Activated T-cell treated with anti-CD3 and anti-CD28 coated beads, Interleukin-2, amount 50 U/mL, for 72 hours (primary cell): ENCODE results near the gene CDC42EP3. TPM values are rescaled to one million over a fixed set of nuclear protein-coding genes. Genes with fewer than 3 reads are reported as not detected.
A peak's percentile ranks its signal among the peaks of the same experiment; 100 is the strongest.

Experiments
- ATAC-seq, 2 donors: fragments of 150-1000 bp; cut with Tn5 transposase; replicated peaks in 1 of 2; 2 replicates each; pipeline ENCODE4 v1.10.0; 2021; ENCODE audit warnings: moderate library complexity in 2 of 2, mild to moderate bottlenecking in 1 of 2
- DNase-seq, 2 donors: peaks; one replicate each; pipeline ENCODE4 v3.0.0; 2021 to 2022; ENCODE audit warnings: mixed read lengths in 1 of 2
- H3K27ac Mint-ChIP-seq: one replicate; pipeline ENCODE4 v1.8.0; 2022; ENCODE audit warnings: mild to moderate bottlenecking, moderate library complexity, mixed read lengths
- H3K27me3 Mint-ChIP-seq: one replicate; pipeline ENCODE4 v1.8.0; 2022; ENCODE audit warnings: low read depth, mixed read lengths
- H3K36me3 Mint-ChIP-seq, 2 donors: one replicate each; pipeline ENCODE4 v1.8.0; 2022; ENCODE audit warnings: mixed read lengths in 2 of 2, mild to moderate bottlenecking in 1 of 2; ENCODE audit not compliant: insufficient read depth in 2 of 2
- H3K4me1 Mint-ChIP-seq: one replicate; pipeline ENCODE4 v1.8.0; 2022; ENCODE audit warnings: low read depth, mixed read lengths
- H3K4me3 Mint-ChIP-seq, 2 donors: one replicate each; pipeline ENCODE4 v1.8.0; 2022; ENCODE audit warnings: mild to moderate bottlenecking in 2 of 2, mixed read lengths in 2 of 2, moderate library complexity in 2 of 2
- H3K9me3 Mint-ChIP-seq, 2 donors: one replicate each; pipeline ENCODE4 v1.8.0; 2022; ENCODE audit warnings: mixed read lengths in 2 of 2
- total RNA-seq, 2 donors: library from RNA; stranded (reverse); gene quantifications; one replicate each; pipeline ENCODE4 v1.2.3, GENCODE V29; 2022

Gene CDC42EP3
- total RNA-seq, 2 donors from 2014 or later: 27.0 to 28.9 TPM

- peaks cover 2 to 5% of the 10 kb centered on the region in 2 donors for H3K9me3 Mint-ChIP-seq
- peaks cover 89% of the 10 kb centered on the region for H3K4me1 Mint-ChIP-seq
- H3K27ac Mint-ChIP-seq: peak overlapping the region; percentile 76
- peaks cover 0 to 3% of the 10 kb centered on the region in 2 donors for H3K36me3 Mint-ChIP-seq
- peak; percentile 59 to 64 for DNase-seq
- peak; percentile 57 to 62 for ATAC-seq
- peak overlapping the region; percentile 62 to 94 for H3K4me3 Mint-ChIP-seq
- no peaks in the 10 kb centered on the region for H3K27me3 Mint-ChIP-seq
Observed at GRCh38 chr2:37625796-37626571, 45.5 kb downstream of the CDC42EP3 start.

GRCh38 chr2:37625156-37625555 is 46.3 kb downstream of the CDC42EP3 start:
- H3K9me3 Mint-ChIP-seq: peaks cover 2 to 5% of the 10 kb centered on the region in 2 donors
- H3K4me1 Mint-ChIP-seq: peaks cover 87% of the 10 kb centered on the region
- peak overlapping the region; percentile 62 to 94 for H3K4me3 Mint-ChIP-seq
- ATAC-seq: no peak
- H3K27ac Mint-ChIP-seq: peak overlapping the region; percentile 76
- peaks cover 0 to 3% of the 10 kb centered on the region in 2 donors for H3K36me3 Mint-ChIP-seq
- H3K27me3 Mint-ChIP-seq: no peaks in the 10 kb centered on the region
- no peak for DNase-seq

- H3K36me3 Mint-ChIP-seq: peaks cover 0 to 3% of the 10 kb centered on the region in 2 donors
- DNase-seq: peak; percentile 48 to 57
- peak; percentile 75 to 77 for ATAC-seq
- peaks cover 85% of the 10 kb centered on the region for H3K4me1 Mint-ChIP-seq
- H3K27ac Mint-ChIP-seq: peak overlapping the region; percentile 72
- H3K4me3 Mint-ChIP-seq: peak overlapping the region; percentile 62 to 94
- peaks cover 2 to 5% of the 10 kb centered on the region in 2 donors for H3K9me3 Mint-ChIP-seq
- no peaks in the 10 kb centered on the region for H3K27me3 Mint-ChIP-seq
Observed at GRCh38 chr2:37623971-37624900, 47.2 kb downstream of the CDC42EP3 start.

- no peaks in the 10 kb centered on the region for H3K27me3 Mint-ChIP-seq
- ATAC-seq: peak; percentile 30 to 36
- peaks cover 80% of the 10 kb centered on the region for H3K4me1 Mint-ChIP-seq
- DNase-seq: no peak
- peaks cover 2 to 5% of the 10 kb centered on the region in 2 donors for H3K9me3 Mint-ChIP-seq
- H3K36me3 Mint-ChIP-seq: peaks cover 0 to 3% of the 10 kb centered on the region in 2 donors
- peak overlapping the region; percentile 72 for H3K27ac Mint-ChIP-seq
- peak overlapping the region; percentile 62 to 94 for H3K4me3 Mint-ChIP-seq
Observed at GRCh38 chr2:37623406-37623805, 48.0 kb downstream of the CDC42EP3 start.

GRCh38 chr2:37622450-37623100 is 48.9 kb downstream of the CDC42EP3 start:
- Mint-ChIP-seq H3K9me3 (peaks cover 5% of the 10 kb centered on the region in 2 donors), H3K36me3 (peaks cover 0 to 3% of the 10 kb centered on the region in 2 donors), H3K4me3 (peak overlapping the region; percentile 62 to 94), H3K27ac (peak overlapping the region; percentile 72), H3K4me1 (peaks cover 77% of the 10 kb centered on the region), H3K27me3 (no peaks in the 10 kb centered on the region)
- no peak for DNase-seq
- ATAC-seq: peak; percentile 7

- Mint-ChIP-seq H3K36me3 (peaks cover 0 to 6% of the 10 kb centered on the region in 2 donors), H3K9me3 (peaks cover 5 to 8% of the 10 kb centered on the region in 2 donors), H3K4me1 (peaks cover 76% of the 10 kb centered on the region), H3K4me3 (no peak overlapping the region), H3K27me3 (no peaks in the 10 kb centered on the region), H3K27ac (no peak overlapping the region)
- no peak for ATAC-seq
- DNase-seq: no peak
Observed at GRCh38 chr2:37621199-37621598, 50.2 kb downstream of the CDC42EP3 start.

- Mint-ChIP-seq H3K27me3 (no peaks in the 10 kb centered on the region), H3K27ac (peak overlapping the region; percentile 18), H3K36me3 (peaks cover 0 to 6% of the 10 kb centered on the region in 2 donors), H3K9me3 (peaks cover 5 to 8% of the 10 kb centered on the region in 2 donors), H3K4me3 (peak overlapping the region in 1 of 2 donors; percentile 8), H3K4me1 (peaks cover 76% of the 10 kb centered on the region)
- ATAC-seq: no peak
- DNase-seq: no peak
Observed at GRCh38 chr2:37619959-37620300, 51.5 kb downstream of the CDC42EP3 start.

GRCh38 chr2:37619230-37619958 is 52.0 kb downstream of the CDC42EP3 start:
- no peaks in the 10 kb centered on the region for H3K27me3 Mint-ChIP-seq
- H3K4me3 Mint-ChIP-seq: peak overlapping the region; percentile 8 to 10
- peaks cover 5 to 8% of the 10 kb centered on the region in 2 donors for H3K9me3 Mint-ChIP-seq
- no peak for DNase-seq
- ATAC-seq: no peak
- H3K36me3 Mint-ChIP-seq: peaks cover 0 to 6% of the 10 kb centered on the region in 2 donors
- H3K27ac Mint-ChIP-seq: peak overlapping the region; percentile 18
- peaks cover 72% of the 10 kb centered on the region for H3K4me1 Mint-ChIP-seq

- H3K27ac Mint-ChIP-seq: no peak overlapping the region
Observed at GRCh38 chr2:37618326-37618725, 53.1 kb downstream of the CDC42EP3 start.

GRCh38 chr2:37617119-37617892 is 54.1 kb downstream of the CDC42EP3 start:
- Mint-ChIP-seq H3K9me3 (peaks cover 3% of the 10 kb centered on the region in 2 donors), H3K27ac (no peak overlapping the region), H3K36me3 (peaks cover 0 to 4% of the 10 kb centered on the region in 2 donors), H3K27me3 (no peaks in the 10 kb centered on the region), H3K4me3 (peak overlapping the region in 1 of 2 donors; percentile 16), H3K4me1 (peaks cover 54% of the 10 kb centered on the region)
- peak in 1 of 2 donors; percentile 21 for ATAC-seq
- DNase-seq: no peak

More at GRCh38 chr2:37618326-37618725, 53.1 kb downstream of the CDC42EP3 start:
- Mint-ChIP-seq H3K9me3 (peaks cover 3 to 6% of the 10 kb centered on the region in 2 donors), H3K36me3 (peaks cover 0 to 4% of the 10 kb centered on the region in 2 donors), H3K4me3 (no peak overlapping the region), H3K4me1 (peaks cover 61% of the 10 kb centered on the region), H3K27me3 (no peaks in the 10 kb centered on the region)
- DNase-seq: no peak
- no peak for ATAC-seq

GRCh38 chr2:37616677-37617005 is 54.8 kb downstream of the CDC42EP3 start:
- Mint-ChIP-seq H3K27me3 (no peaks in the 10 kb centered on the region), H3K4me1 (peaks cover 54% of the 10 kb centered on the region), H3K4me3 (no peak overlapping the region), H3K27ac (no peak overlapping the region), H3K36me3 (peaks cover 0 to 4% of the 10 kb centered on the region in 2 donors), H3K9me3 (peaks cover 3% of the 10 kb centered on the region in 2 donors)
- DNase-seq (no peak), ATAC-seq (peak; percentile 34 to 74)
